AG10803 (cell line): ENCODE measurements around the gene DEK.

Experiments used
- DNase-seq: peaks from one replicate; pipeline ENCODE4 v3.0.0; 2010; ENCODE audit warnings: low read depth
- H3K4me3 ChIP-seq: 2 replicates; pipeline ENCODE4 v1.5.1; 2011; ENCODE audit warnings: mild to moderate bottlenecking, low read length, control low read depth
- CTCF ChIP-seq: conservative IDR thresholded peaks from 2 replicates; pipeline ENCODE4 v1.5.1; 2011; ENCODE audit warnings: mild to moderate bottlenecking, low read length, control low read depth, inconsistent platforms

Gene DEK

DNA sequence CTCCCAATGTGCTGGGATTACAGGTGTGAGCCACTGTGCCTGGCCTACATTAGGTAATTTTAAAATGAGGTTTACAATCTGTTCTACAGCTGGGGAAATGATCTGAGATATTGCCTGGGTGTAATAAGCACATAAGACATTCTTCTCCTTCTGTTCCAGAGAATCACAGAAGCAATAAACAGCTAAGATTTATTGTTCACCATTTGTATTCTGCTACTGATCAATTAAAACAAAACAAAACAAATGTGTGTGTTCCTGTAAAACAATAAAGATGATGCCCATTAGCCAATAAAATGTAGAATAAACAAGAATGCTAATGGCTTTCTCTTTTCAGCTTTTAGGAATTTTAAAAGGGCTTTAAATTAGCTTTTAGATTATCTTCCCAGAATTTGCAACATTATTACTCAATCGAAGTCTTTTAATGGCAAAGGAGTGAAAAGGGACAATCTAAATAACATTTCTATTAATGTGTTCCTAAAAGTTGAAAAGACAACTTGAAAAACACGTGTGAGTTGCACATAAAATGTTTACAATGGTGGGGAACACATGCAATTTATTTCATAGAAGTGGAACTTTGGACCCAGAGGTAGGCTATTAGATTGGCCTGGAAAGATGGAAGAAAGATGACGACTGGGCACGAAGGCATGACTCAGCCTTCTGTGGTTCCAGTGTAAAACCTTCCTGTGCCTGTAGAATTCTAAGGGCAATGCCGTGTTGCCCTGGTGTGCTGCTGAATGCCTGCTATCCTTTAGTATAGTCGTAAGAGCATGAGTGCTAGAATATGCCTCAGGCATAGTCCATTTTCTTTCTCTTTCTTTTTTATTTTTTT, 29.0 kb upstream of the DEK start:
- TF ChIP-seq CTCF: no peak
- no peak overlapping the region for H3K4me3 ChIP-seq
- peak; percentile 69 for DNase-seq

GRCh38 chr6:18289283-18289682, 25.0 kb upstream of the DEK start:
- H3K4me3 ChIP-seq: no peak overlapping the region
- no peak for DNase-seq
- TF ChIP-seq CTCF: no peak

GRCh38 chr6:18284261-18284660, 19.9 kb upstream of the DEK start:
- no peak for TF ChIP-seq CTCF
- H3K4me3 ChIP-seq: no peak overlapping the region
- DNase-seq: no peak

DNA sequence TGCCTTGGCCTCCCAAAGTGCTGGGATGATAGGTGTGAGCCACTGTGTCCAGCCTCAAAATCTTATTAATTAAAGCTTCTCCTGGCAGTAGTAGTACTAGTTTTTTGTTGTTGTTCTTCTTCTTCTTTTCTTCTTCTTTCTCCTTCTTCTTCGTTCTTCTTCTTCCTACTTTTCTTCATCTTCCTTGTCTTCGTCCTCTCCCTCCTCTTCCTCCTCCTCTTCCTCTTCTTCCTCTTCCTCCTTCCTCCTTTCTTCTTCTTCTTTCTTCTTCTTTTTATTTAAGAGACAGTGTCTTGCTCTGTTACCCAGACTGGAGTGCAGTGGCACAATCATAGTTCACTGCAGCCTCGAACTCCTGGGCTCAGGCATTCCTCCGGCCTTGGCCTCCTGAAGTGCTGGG, 17.2 kb upstream of the DEK start:
- no peak for DNase-seq
- H3K4me3 ChIP-seq: no peak overlapping the region

GRCh38 chr6:18280084-18280483, 15.8 kb upstream of the DEK start:
- no peak for TF ChIP-seq CTCF
- DNase-seq: peak; percentile 26
- H3K4me3 ChIP-seq: no peak overlapping the region

More for the DNA sequence above, 17.2 kb upstream of the DEK start:
- TF ChIP-seq CTCF: no peak

- no peak overlapping the region for H3K4me3 ChIP-seq
- DNase-seq: no peak
- TF ChIP-seq CTCF: no peak
Measured at GRCh38 chr6:18279422-18279821, 15.1 kb upstream of the DEK start.
